Stimulated activated CD4-positive, alpha-beta T cell treated with anti-CD3 and anti-CD28 coated beads, TNF-alpha, amount 100 ng/mL, for 1 hour (primary cell): ENCODE measurements around the gene GPR132.
A peak's percentile ranks its signal among the peaks of the same experiment; 100 is the strongest.

Experiments
- DNase-seq, 3 donors: peaks; one replicate each; pipeline ENCODE4 v3.0.0-alpha.2; 2020; ENCODE audit warnings: low read depth in 3 of 3, low spot score in 1 of 3

The GPR132 gene

GRCh38 chr14:105063056-105063455, 2.2 kb downstream of the GPR132 start:
- no peak for DNase-seq

- DNase-seq: no peak
Measured at GRCh38 chr14:105062048-105062433, 3.2 kb downstream of the GPR132 start.

- DNase-seq: peak in 1 of 3 donors; percentile 59
Measured at GRCh38 chr14:105061428-105062047, 3.7 kb downstream of the GPR132 start.

GRCh38 chr14:105060751-105061427, 4.3 kb downstream of the GPR132 start:
- DNase-seq: no peak

GRCh38 chr14:105059925-105060565, 5.2 kb downstream of the GPR132 start:
- DNase-seq: no peak

- DNase-seq: no peak
Measured at GRCh38 chr14:105059035-105059924, 6.0 kb downstream of the GPR132 start.

- DNase-seq: no peak
Measured at GRCh38 chr14:105058521-105059034, 6.7 kb downstream of the GPR132 start.

- DNase-seq: no peak
Measured at GRCh38 chr14:105056303-105056831, 8.9 kb downstream of the GPR132 start.

- DNase-seq: no peak
Measured at GRCh38 chr14:105055736-105056302, 9.4 kb downstream of the GPR132 start.

GRCh38 chr14:105055334-105055733, 9.9 kb downstream of the GPR132 start:
- DNase-seq: no peak

GRCh38 chr14:105053996-105054395, 11.2 kb downstream of the GPR132 start:
- no peak for DNase-seq

- no peak for DNase-seq
Measured at GRCh38 chr14:105053421-105053820, 11.8 kb downstream of the GPR132 start.

GRCh38 chr14:105052110-105052458, 13.1 kb downstream of the GPR132 start:
- DNase-seq: no peak

- DNase-seq: no peak
Measured at GRCh38 chr14:105051182-105052109, 13.8 kb downstream of the GPR132 start.

GRCh38 chr14:105050551-105050897, 14.7 kb downstream of the GPR132 start:
- DNase-seq: no peak

- DNase-seq: no peak
Measured at GRCh38 chr14:105049753-105050550, 15.3 kb downstream of the GPR132 start.

- no peak for DNase-seq
Measured at GRCh38 chr14:105047283-105048016, 17.8 kb downstream of the GPR132 start.

- DNase-seq: no peak
Measured at GRCh38 chr14:105046891-105047282, 18.3 kb downstream of the GPR132 start.
